ENCODE data around the gene SORCS1. TPM values are rescaled to one million over a fixed set of nuclear protein-coding genes. Genes with fewer than 3 reads are reported as not detected.

The SORCS1 gene
- total RNA-seq, 1 experiment from 2014 or later = not detected

DNA sequence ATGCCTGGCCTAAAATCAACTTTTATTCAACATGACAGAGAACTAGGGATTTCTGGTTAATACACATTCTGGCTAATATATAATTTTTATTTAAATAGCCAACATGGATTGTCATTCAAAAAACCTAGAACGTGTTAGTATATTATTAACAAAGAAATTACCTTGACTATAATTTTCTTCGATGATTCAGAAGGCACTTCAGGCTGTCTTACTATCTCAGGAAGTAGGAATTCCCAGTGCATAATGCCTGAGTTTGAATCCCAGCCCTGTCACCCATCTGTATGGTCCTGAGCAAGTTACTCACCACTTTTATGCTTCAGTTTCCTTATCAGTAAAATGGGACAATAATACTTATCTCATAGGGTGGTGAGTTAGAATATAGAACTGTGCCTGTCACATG, 106.2 kb downstream of the SORCS1 start:
- no peaks in the 10 kb centered on the region for H3K27me3 Mint-ChIP-seq (ENCODE audit: insufficient read depth, unreplicated experiment)
- no peaks in the 10 kb centered on the region for H3K9me3 ChIP-seq
- H3K4me1 ChIP-seq = no peaks in the 10 kb centered on the region
- TF ChIP-seq, protein P1, sequence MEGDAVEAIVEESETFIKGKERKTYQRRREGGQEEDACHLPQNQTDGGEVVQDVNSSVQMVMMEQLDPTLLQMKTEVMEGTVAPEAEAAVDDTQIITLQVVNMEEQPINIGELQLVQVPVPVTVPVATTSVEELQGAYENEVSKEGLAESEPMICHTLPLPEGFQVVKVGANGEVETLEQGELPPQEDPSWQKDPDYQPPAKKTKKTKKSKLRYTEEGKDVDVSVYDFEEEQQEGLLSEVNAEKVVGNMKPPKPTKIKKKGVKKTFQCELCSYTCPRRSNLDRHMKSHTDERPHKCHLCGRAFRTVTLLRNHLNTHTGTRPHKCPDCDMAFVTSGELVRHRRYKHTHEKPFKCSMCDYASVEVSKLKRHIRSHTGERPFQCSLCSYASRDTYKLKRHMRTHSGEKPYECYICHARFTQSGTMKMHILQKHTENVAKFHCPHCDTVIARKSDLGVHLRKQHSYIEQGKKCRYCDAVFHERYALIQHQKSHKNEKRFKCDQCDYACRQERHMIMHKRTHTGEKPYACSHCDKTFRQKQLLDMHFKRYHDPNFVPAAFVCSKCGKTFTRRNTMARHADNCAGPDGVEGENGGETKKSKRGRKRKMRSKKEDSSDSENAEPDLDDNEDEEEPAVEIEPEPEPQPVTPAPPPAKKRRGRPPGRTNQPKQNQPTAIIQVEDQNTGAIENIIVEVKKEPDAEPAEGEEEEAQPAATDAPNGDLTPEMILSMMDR (IDR thresholded peaks at IDR 0.05; ENCODE audit: insufficient read depth in 1 of 2, low read depth in 1 of 2, low read length in 1 of 2, severe bottlenecking in 1 of 2, unreplicated experiment in 1 of 2) = no peak
- no peaks in the 10 kb centered on the region for H3K36me3 ChIP-seq (ENCODE audit: control insufficient read depth, insufficient read depth, low read length)
- no peak overlapping the region for H3K4me3 Mint-ChIP-seq (ENCODE audit: unreplicated experiment)
- BruUV-seq (replicated peaks) = no TSS peak
- H3K9me3 Mint-ChIP-seq (ENCODE audit: unreplicated experiment) = no peaks in the 10 kb centered on the region
- H3K36me3 Mint-ChIP-seq (ENCODE audit: insufficient read depth, unreplicated experiment) = no peaks in the 10 kb centered on the region
- DNase-seq = no peak
- H3K27me3 ChIP-seq (replicated peaks; ENCODE audit: control insufficient read depth, insufficient read depth, low read length) = no peaks in the 10 kb centered on the region
- no peaks in the 10 kb centered on the region for H3K4me1 Mint-ChIP-seq (ENCODE audit: low read depth, unreplicated experiment)
- ChIA-PET POLR2A (no interaction called here), CTCF (no interaction called here)
- intact Hi-C loops (cut with micrococcal nuclease; ENCODE audit: unreplicated experiment) = no loop called here
- no peak overlapping the region for H3K27ac Mint-ChIP-seq (ENCODE audit: unreplicated experiment)
- H3K4me3 ChIP-seq (ENCODE audit: low read depth, low read length) = no peak overlapping the region

DNA sequence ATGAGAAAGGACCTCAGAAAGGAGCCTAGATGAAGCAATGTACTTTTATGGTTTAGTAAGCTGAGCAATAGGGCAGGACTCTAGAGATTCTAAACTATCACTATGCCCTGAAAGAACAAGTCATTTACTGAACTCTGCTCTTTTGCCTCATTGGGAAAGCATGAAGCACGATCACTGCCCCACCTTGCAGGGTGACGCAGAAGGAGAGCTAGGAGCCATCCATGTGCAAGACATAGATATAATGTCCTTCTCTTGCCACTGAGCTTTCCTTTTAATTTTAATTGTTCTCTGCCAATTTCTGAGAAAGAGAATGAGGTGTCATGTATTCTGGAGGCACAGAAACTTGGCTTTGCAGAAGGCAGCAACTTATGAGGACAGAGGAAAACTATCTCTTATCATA, 108.3 kb downstream of the SORCS1 start:
- Mint-ChIP-seq H3K36me3 (ENCODE audit: insufficient read depth, unreplicated experiment) (no peaks in the 10 kb centered on the region), H3K9me3 (ENCODE audit: unreplicated experiment) (no peaks in the 10 kb centered on the region), H3K4me3 (ENCODE audit: unreplicated experiment) (no peak overlapping the region), H3K27ac (ENCODE audit: unreplicated experiment) (no peak overlapping the region), H3K27me3 (ENCODE audit: insufficient read depth, unreplicated experiment) (no peaks in the 10 kb centered on the region), H3K4me1 (ENCODE audit: low read depth, unreplicated experiment) (no peaks in the 10 kb centered on the region)
- DNase-seq = no peak
- H3K4me1 ChIP-seq = no peaks in the 10 kb centered on the region
- no peaks in the 10 kb centered on the region for H3K9me3 ChIP-seq
- H3K27me3 ChIP-seq (replicated peaks; ENCODE audit: control insufficient read depth, insufficient read depth, low read length) = no peaks in the 10 kb centered on the region
- TF ChIP-seq, protein P1 (IDR thresholded peaks at IDR 0.05; ENCODE audit: insufficient read depth in 1 of 2, low read depth in 1 of 2, low read length in 1 of 2, severe bottlenecking in 1 of 2, unreplicated experiment in 1 of 2) = no peak
- no peaks in the 10 kb centered on the region for H3K36me3 ChIP-seq (ENCODE audit: control insufficient read depth, insufficient read depth, low read length)
- CTCF ChIA-PET = no interaction called here
- POLR2A ChIA-PET = no interaction called here
- intact Hi-C loops (cut with micrococcal nuclease; ENCODE audit: unreplicated experiment) = no loop called here
- H3K4me3 ChIP-seq (ENCODE audit: low read depth, low read length) = no peak overlapping the region
- no TSS peak for BruUV-seq (replicated peaks)

DNA sequence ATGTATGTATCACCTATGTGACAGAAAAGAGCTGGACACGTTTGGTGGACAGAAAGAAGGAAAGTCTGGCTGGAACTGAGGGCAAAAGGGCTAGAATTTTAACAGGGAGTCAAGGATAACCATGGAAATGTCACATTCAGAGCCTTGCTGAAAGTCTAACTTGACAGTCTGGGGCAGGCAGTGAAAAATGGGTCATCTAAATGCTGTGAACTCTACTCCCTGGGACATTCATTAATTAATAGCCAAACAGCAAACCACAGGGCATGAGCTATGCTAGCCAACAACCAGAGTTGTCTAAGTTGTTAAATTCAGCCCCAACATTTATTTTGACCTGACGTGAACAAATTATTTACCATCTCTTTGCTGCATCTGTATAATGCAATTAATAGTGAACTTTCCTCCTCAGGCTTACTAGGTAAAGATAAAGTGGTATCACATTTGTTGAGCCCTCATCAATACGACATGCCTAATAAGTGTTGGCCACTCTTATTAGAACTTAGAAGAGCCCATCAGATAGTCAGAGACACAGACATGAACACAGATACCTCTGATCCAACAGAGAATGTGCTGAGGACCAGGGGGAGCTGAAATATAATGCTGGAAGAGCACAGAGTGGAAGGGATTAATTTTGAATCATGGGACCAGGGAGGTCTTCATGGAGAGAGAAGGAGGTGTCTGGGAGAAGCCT, 109.9 kb downstream of the SORCS1 start:
- Mint-ChIP-seq H3K4me3 (ENCODE audit: unreplicated experiment) (no peak overlapping the region), H3K27me3 (ENCODE audit: insufficient read depth, unreplicated experiment) (no peaks in the 10 kb centered on the region), H3K9me3 (ENCODE audit: unreplicated experiment) (no peaks in the 10 kb centered on the region), H3K27ac (ENCODE audit: unreplicated experiment) (no peak overlapping the region), H3K36me3 (ENCODE audit: insufficient read depth, unreplicated experiment) (no peaks in the 10 kb centered on the region), H3K4me1 (ENCODE audit: low read depth, unreplicated experiment) (no peaks in the 10 kb centered on the region)
- H3K9me3 ChIP-seq = no peaks in the 10 kb centered on the region
- intact Hi-C loops (cut with micrococcal nuclease; ENCODE audit: unreplicated experiment) = no loop called here
- no peaks in the 10 kb centered on the region for H3K4me1 ChIP-seq
- ChIA-PET CTCF (no interaction called here), POLR2A (no interaction called here)
- H3K27me3 ChIP-seq (replicated peaks; ENCODE audit: control insufficient read depth, insufficient read depth, low read length) = no peaks in the 10 kb centered on the region
- H3K4me3 ChIP-seq (ENCODE audit: low read depth, low read length) = no peak overlapping the region
- TF ChIP-seq, protein P1 (IDR thresholded peaks at IDR 0.05; ENCODE audit: insufficient read depth in 1 of 2, low read depth in 1 of 2, low read length in 1 of 2, severe bottlenecking in 1 of 2, unreplicated experiment in 1 of 2) = no peak
- no TSS peak for BruUV-seq (replicated peaks)
- H3K36me3 ChIP-seq (ENCODE audit: control insufficient read depth, insufficient read depth, low read length) = no peaks in the 10 kb centered on the region
- DNase-seq = no peak

Data from Caco-2 (cell line).